GM12878 (cell line): ENCODE measurements around the gene PRKN. TPM values are rescaled to one million over a fixed set of nuclear protein-coding genes. Genes with fewer than 3 reads are reported as not detected.

Experiments
- ATAC-seq: fragments of 200-7000 bp; cut with Tn5 transposase; 3 replicates; pipeline ENCODE4 v1.9.1; 2020; ENCODE audit warnings: mild to moderate bottlenecking, moderate library complexity
- BruUV-seq: library from RNA; stranded (reverse); fragments of 400-500 nt; replicated peaks from 2 replicates; lab custom pipeline; 2021; lab: Mats Ljungman, UMichigan
- CTCF ChIA-PET: fragments of 300-600 bp; sonication (Branson Sonifier 250); formaldehyde crosslinking; extraction: SDS; loops from one replicate; lab custom pipeline; 2021; ENCODE audit warnings: inconsistent platforms; lab: Yijun Ruan, JAX
- POLR2A ChIA-PET: fragments of 350-600 bp; formaldehyde crosslinking; extraction: SDS; loops from one replicate; lab custom pipeline; 2021; ENCODE audit warnings: inconsistent platforms; lab: Charles Lee
- RAD21 ChIA-PET: fragments of 300-600 bp; sonication (Branson Sonifier 250); formaldehyde crosslinking; loops from one replicate; lab custom pipeline; 2023; ENCODE audit warnings: antibody characterized with exemption; ENCODE audit not compliant: unreplicated experiment; lab: Charles Lee
- SMC1A ChIA-PET: fragments of 300-600 bp; sonication (Branson Sonifier 250); formaldehyde crosslinking; loops from one replicate; lab custom pipeline; 2023; ENCODE audit not compliant: unreplicated experiment, uncharacterized antibody; lab: Charles Lee
- DNase-seq: peaks from one replicate; pipeline ENCODE4 v3.0.0-alpha.2; 2011; ENCODE audit warnings: low read depth, low spot score
- FAIRE-seq: peaks from 3 replicates; lab custom pipeline; 2011; peaks lifted over from hg19 to GRCh38; lab: Jason Lieb, UNC
- H2AFZ ChIP-seq: 2 replicates; pipeline ENCODE4 v1.6.0; 2011; ENCODE audit warnings: low read depth, low read length, control low read depth; ENCODE audit not compliant: control insufficient read depth
- H3K27ac ChIP-seq: 2 replicates; pipeline ENCODE4 v1.5.1; 2011; ENCODE audit warnings: control low read depth; ENCODE audit not compliant: control insufficient read depth, insufficient read depth
- H3K27me3 ChIP-seq, 2 experiments: replicated peaks in 1 of 2; 2 replicates each; pipeline versions ENCODE4 v1.6.0 to v1.6.1; 2011; ENCODE audit warnings: low read length in 1 of 2; ENCODE audit not compliant: control insufficient read depth in 2 of 2, insufficient read depth in 2 of 2
- H3K36me3 ChIP-seq, 2 experiments: 2 replicates each; pipeline ENCODE4 v1.5.1; 2011; ENCODE audit warnings: low read length in 1 of 2; ENCODE audit not compliant: control insufficient read depth in 2 of 2, insufficient read depth in 2 of 2
- H3K4me1 ChIP-seq: 2 replicates; pipeline ENCODE4 v1.6.1; 2011; ENCODE audit warnings: mild to moderate bottlenecking, low read length, moderate library complexity, mixed read lengths; ENCODE audit not compliant: control insufficient read depth, insufficient read depth
- H3K4me2 ChIP-seq: 2 replicates; pipeline ENCODE4 v1.6.0; 2011; ENCODE audit warnings: control low read depth; ENCODE audit not compliant: control insufficient read depth, insufficient read depth
- H3K4me3 ChIP-seq: fragments of 200-600 bp; sonication (generic); 2 replicates; pipeline ENCODE4 v1.5.1; 2016
- H3K79me2 ChIP-seq: 2 replicates; pipeline ENCODE4 v1.6.0; 2011; ENCODE audit warnings: low read length; ENCODE audit not compliant: control insufficient read depth, insufficient read depth
- H3K9ac ChIP-seq: 2 replicates; pipeline ENCODE4 v1.8.0; 2011; ENCODE audit warnings: low read length, control low read depth, mixed read lengths; ENCODE audit not compliant: control insufficient read depth, insufficient read depth
- H3K9me3 ChIP-seq: replicated peaks from 3 replicates; pipeline ENCODE4 v1.5.1; 2011; ENCODE audit warnings: mild to moderate bottlenecking, low read length; ENCODE audit not compliant: control insufficient read depth, insufficient read depth
- H4K20me1 ChIP-seq: 2 replicates; pipeline ENCODE4 v1.6.0; 2011; ENCODE audit not compliant: control insufficient read depth, insufficient read depth
- CUX1 ChIP-seq: IDR thresholded peaks from 2 replicates; pipeline ENCODE4 v1.6.1; 2012; ENCODE audit warnings: improper control_type of control experiment, low read depth, low read length; ENCODE audit not compliant: insufficient replicate concordance
- ESRRA ChIP-seq: IDR thresholded peaks from 2 replicates; pipeline ENCODE4 v1.6.1; 2012; ENCODE audit warnings: mild to moderate bottlenecking, low read length, improper control_type of control experiment
- ETV6 ChIP-seq, 2 experiments: fragments of 450-650 bp in 1 of 2; IDR thresholded peaks in 1 of 2; conservative IDR thresholded peaks in 1 of 2; 2 replicates each; pipeline ENCODE4 v1.6.1; 2014; ENCODE audit warnings: antibody characterized with exemption in 1 of 2, borderline replicate concordance in 1 of 2, low read depth in 1 of 2, mild to moderate bottlenecking in 1 of 2, moderate library complexity in 1 of 2
- EZH2 ChIP-seq: IDR thresholded peaks from 2 replicates; pipeline ENCODE4 v1.6.1; 2012; ENCODE audit warnings: low read depth, mild to moderate bottlenecking, control low read depth, inconsistent platforms, low read length, borderline replicate concordance; ENCODE audit not compliant: control insufficient read depth
- MEF2B ChIP-seq: fragments of 450-650 bp; IDR thresholded peaks from 2 replicates; pipeline ENCODE4 v1.6.1; 2018; ENCODE audit warnings: mild to moderate bottlenecking, moderate library complexity; ENCODE audit not compliant: partially characterized antibody, poor library complexity, severe bottlenecking
- MTA3 ChIP-seq: IDR thresholded peaks from 2 replicates; pipeline ENCODE4 v1.6.1; 2012; ENCODE audit warnings: low read length, inconsistent platforms, borderline replicate concordance
- MYC ChIP-seq: IDR thresholded peaks from 2 replicates; pipeline ENCODE4 v1.6.1; 2011; ENCODE audit warnings: mild to moderate bottlenecking, low read length, moderate library complexity, inconsistent platforms; ENCODE audit not compliant: insufficient read depth, insufficient replicate concordance, insufficient read length, severe bottlenecking
- POLR2AphosphoS5 ChIP-seq: IDR thresholded peaks from 2 replicates; pipeline ENCODE4 v1.6.1; 2011; ENCODE audit warnings: mild to moderate bottlenecking, low read length, inconsistent platforms
- ZBTB4 ChIP-seq: fragments of 450-650 bp; formaldehyde crosslinking; IDR thresholded peaks from 2 replicates; pipeline ENCODE4 v1.4.0; 2022; ENCODE audit warnings: mild to moderate bottlenecking, moderate library complexity
- ZNF24 ChIP-seq: fragments of 450-650 bp; IDR thresholded peaks from 2 replicates; pipeline ENCODE4 v1.6.1; 2017; ENCODE audit warnings: antibody characterized with exemption, mild to moderate bottlenecking
- WGBS: methylation state at CpG from one replicate; pipeline ENCODE4 v1.1.6; 2016; ENCODE audit warnings: low lambda C conversion rate; ENCODE audit not compliant: insufficient replicate concordance, insufficient coverage; ENCODE audit errors: missing lambda C conversion rate; 5-methylcytosine and 5-hydroxymethylcytosine counted together
- in situ Hi-C: fragments of 300-500 bp; cut with MboI; formaldehyde crosslinking; loops from 9 replicates; pipeline ENCODE4 v1.14.3; 2018; ENCODE audit warnings: mixed read lengths
- intact Hi-C: fragments of 100-400 bp; cut with micrococcal nuclease; formaldehyde crosslinking; loops from one replicate; pipeline ENCODE4 v1.14.2; 2022; ENCODE audit not compliant: unreplicated experiment
- polyA plus RNA-seq, 11 experiments: library from polyadenylated mRNA; depleted of rRNA in 4 of 11; unstranded in 6 of 11; stranded (reverse) in 5 of 11; fragments of >200 nt; fragmentation: Nextera tagmentation in 4 of 11; fragmentation: Illumina TruSeq in 1 of 11; extraction: Ambion mirVana in 4 of 11; extraction: Trizol in 1 of 11; gene quantifications; 1 replicate in 1 of 11; 2 replicates in 10 of 11; pipeline versions ENCODE4 v1.2.1 to v1.2.3, GENCODE V29; 2011 to 2016; ENCODE audit warnings: inconsistent platforms in 2 of 11, missing spikeins in 2 of 11, low read depth in 1 of 11
- total RNA-seq, 4 experiments: library from RNA; depleted of rRNA in 3 of 4; stranded (reverse); fragments of >200 nt in 3 of 4; fragmentation: Illumina TruSeq in 1 of 4; extraction: Trizol in 1 of 4; gene quantifications; 2 replicates each; pipeline versions ENCODE4 v1.2.1 to v1.2.3, GENCODE V29; 2013 to 2021
- TF ChIP-seq, protein P1 (sequence below): fragments of 450-650 bp; IDR thresholded peaks from 2 replicates; pipeline ENCODE4 v1.6.1; 2016; ENCODE audit warnings: mild to moderate bottlenecking
- TF ChIP-seq, protein P2 (sequence below): IDR thresholded peaks from 2 replicates; pipeline ENCODE4 v1.6.1; 2011; ENCODE audit warnings: borderline replicate concordance, low read depth, mild to moderate bottlenecking, moderate library complexity, low read length; ENCODE audit not compliant: insufficient read depth, poor library complexity, severe bottlenecking

Gene PRKN
- total and polyA plus RNA-seq, 10 of the 15 experiments (the other 5 are each of a cell fraction or from before 2014, with no cell fraction given), result 0.06 to 0.09 TPM; not detected in 8

- ChIA-PET RAD21 (no interaction called here), CTCF (no interaction called here), SMC1A (no interaction called here), POLR2A (no interaction called here)
- H4K20me1 ChIP-seq, result no peaks in the 10 kb centered on the region
- no peak overlapping the region for H2AFZ ChIP-seq
- no peak overlapping the region for H3K4me3 ChIP-seq
- BruUV-seq, result no TSS peak
- no peak overlapping the region for H3K4me2 ChIP-seq
- no peaks in the 10 kb centered on the region for H3K4me1 ChIP-seq
- no peak overlapping the region for H3K9ac ChIP-seq
- 27% methylated on average over 4 of the region's 4 CpGs for WGBS
- ATAC-seq (no peak), FAIRE-seq (no peak), DNase-seq (no peak)
- intact Hi-C loops (no loop called here), in situ Hi-C loops (no loop called here)
- TF ChIP-seq ZBTB4 (no peak), CUX1 (no peak), POLR2AphosphoS5 (no peak), MYC (no peak), MTA3 (no peak), ZNF24 (no peak), ESRRA (no peak), ETV6 (conservative IDR thresholded peaks at IDR 0.05 in 1 of 2, IDR thresholded peaks at IDR 0.05 in 1 of 2; ENCODE audit: borderline replicate concordance in 1 of 2, low read depth in 1 of 2) (no peak), MEF2B (no peak), EZH2 (no peak)
- TF ChIP-seq, protein P1, sequence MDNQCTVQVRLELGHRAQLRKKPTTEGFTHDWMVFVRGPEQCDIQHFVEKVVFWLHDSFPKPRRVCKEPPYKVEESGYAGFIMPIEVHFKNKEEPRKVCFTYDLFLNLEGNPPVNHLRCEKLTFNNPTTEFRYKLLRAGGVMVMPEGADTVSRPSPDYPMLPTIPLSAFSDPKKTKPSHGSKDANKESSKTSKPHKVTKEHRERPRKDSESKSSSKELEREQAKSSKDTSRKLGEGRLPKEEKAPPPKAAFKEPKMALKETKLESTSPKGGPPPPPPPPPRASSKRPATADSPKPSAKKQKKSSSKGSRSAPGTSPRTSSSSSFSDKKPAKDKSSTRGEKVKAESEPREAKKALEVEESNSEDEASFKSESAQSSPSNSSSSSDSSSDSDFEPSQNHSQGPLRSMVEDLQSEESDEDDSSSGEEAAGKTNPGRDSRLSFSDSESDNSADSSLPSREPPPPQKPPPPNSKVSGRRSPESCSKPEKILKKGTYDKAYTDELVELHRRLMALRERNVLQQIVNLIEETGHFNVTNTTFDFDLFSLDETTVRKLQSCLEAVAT, result no peak
- TF ChIP-seq, protein P2, sequence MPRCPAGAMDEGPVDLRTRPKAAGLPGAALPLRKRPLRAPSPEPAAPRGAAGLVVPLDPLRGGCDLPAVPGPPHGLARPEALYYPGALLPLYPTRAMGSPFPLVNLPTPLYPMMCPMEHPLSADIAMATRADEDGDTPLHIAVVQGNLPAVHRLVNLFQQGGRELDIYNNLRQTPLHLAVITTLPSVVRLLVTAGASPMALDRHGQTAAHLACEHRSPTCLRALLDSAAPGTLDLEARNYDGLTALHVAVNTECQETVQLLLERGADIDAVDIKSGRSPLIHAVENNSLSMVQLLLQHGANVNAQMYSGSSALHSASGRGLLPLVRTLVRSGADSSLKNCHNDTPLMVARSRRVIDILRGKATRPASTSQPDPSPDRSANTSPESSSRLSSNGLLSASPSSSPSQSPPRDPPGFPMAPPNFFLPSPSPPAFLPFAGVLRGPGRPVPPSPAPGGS, result no peak
- no peak overlapping the region for H3K27ac ChIP-seq
- no peaks in the 10 kb centered on the region for H3K27me3 ChIP-seq
- H3K79me2 ChIP-seq, result no peaks in the 10 kb centered on the region
- no peaks in the 10 kb centered on the region for H3K36me3 ChIP-seq
- no peaks in the 10 kb centered on the region for H3K9me3 ChIP-seq
Observed at GRCh38 chr6:161869491-161869890, 858.1 kb downstream of the PRKN start.
